Measurements from ENCODE around the gene TM2D1.
"Not testable (repeated sequence)": the region's sequence is repeated elsewhere in the genome, so short reads cannot be mapped to it uniquely, and the experiment has no call there.

The TM2D1 gene

GRCh38 chr1:61711969-61712368, 13.0 kb downstream of the TM2D1 start:
- DNase-seq, result no peak

- DNase-seq, result not testable (repeated sequence)
Observed at GRCh38 chr1:61711257-61711656, 13.7 kb downstream of the TM2D1 start.

- DNase-seq, result no peak
Observed at GRCh38 chr1:61709908-61710289, 15.0 kb downstream of the TM2D1 start.

DNA sequence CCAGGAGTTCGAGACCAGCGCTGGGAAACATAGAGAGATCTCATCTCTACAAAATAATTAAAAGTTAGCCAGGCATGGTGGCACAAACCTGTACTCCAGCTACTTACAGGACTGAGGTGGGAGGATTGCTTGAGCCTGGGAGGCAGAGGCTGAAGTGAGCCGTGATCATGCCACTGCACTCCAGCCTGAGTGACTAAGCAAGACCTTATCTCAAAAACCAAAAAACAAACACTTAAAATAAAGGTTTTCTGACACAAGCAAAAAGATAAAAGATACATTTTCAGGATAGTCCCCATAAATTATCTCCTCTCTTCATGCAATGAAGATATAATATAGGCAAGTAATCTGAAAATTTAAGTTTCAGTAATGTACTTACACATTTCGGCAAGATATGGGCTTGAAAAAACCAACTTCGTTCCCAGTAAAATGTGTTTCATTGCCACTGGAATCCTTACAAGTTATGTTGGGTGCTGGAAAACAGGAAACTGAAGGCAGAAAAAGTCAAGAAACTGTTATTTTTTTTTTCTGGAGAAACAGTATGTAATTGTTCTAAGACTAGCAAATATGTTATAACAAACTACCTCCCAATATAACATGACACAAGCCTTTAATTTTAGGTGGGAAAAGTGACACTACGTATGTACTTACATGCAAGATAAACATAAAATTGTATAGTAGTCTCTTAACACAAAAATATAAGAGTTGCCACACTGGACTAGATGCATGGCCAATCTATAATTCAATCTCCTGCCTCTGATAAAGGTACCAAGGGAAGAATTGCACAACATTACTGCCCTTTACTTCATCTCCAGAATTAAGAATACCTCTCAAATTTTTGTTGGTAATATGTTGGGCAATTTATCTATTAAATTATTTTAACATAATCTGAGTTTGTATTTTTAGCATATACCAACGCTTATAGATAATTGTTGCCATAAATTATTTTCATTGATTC, 15.7 kb downstream of the TM2D1 start:
- DNase-seq, result no peak

DNA sequence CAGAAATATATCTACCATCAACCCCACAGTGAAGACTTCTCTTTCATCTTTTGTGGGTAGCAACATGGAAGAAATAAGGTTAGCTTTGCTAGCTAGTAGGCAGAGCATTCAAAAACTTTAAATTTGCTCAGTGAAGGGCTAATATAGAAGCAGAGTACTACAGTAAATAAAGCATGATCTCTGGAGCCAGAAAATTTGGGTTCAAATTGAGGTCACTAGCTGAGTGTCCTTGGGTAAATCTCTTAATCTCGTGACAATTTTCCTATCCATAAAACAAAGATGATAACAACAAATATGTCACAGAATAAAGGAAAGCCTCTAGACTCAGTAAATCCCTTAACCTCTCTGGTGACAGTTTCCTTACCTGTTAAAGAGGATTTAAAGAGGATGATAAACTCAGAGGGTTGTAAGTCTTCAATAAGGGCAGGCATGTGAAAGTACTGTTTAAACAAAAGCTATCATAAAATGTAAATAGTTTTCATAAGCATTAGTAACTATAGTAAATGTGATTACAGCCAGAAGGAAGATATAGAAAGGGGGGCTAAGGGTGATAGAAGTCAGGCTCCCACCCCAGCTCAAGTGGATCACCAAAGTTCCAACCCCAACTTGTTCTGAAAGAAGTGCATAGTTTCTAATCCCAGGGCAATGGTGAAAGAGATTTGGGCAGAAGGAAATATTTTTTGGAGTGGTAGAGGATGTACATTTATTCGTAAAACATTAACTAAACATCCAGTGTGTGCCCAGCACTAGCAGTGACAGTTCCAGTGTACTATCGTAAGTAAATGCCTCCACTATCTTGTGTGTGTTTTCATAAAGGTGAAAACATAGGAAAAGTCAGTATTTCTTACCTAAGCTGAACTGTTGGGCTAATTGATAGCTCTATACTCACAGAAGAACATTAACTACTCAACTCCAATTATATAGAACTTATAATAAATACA, 24.8 kb downstream of the TM2D1 start:
- DNase-seq, result no peak

DNA sequence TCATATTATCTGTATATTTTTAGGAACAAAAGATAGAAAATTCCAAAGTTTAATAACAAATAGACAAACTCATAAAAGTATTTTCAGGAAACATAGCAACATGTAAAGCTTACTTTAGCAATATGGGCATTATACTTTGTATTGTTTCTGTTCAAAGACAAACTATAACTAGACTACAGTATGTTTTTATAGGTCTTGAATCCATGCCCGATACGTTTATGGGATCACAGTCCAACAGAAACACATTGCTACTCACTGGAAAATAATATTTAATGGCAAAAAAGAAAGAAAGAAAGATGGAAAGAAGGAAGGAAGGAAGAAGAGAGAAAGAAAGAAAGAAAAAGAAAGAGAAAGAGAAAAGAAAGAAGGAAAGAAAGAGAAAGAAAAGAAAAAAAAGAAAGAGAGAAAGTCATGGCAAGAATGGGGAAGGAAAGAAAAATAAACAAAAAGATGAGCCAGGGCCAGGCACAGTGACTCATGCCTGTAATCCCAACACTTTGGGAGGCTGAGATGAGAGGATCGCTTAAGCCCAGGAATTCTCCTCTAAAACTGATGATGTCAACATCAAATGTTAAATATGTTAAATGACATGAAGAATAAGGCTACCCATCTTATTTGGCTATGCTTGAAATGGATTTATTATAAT, 32.7 kb downstream of the TM2D1 start:
- no peak for DNase-seq

DNA sequence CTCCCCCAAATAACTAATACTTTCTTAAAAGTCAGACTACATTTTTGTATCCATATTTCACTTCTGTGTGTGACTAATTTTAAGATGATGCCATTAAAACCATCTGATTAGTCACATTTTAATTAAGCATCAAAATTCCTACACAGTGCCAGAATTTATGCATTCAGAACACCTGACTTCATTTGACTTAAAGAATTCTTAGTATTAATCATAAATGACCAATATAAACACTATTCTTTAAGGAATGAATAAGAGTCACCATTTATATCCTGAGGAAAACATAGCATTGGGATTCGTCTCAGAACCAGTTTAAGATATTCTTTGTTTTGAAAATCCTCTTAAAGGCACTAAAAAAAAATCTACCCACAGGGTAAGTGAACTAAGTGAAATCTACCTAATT, 37.0 kb downstream of the TM2D1 start:
- no peak for DNase-seq

- DNase-seq, result no peak
Observed at GRCh38 chr1:61682891-61683290, 42.0 kb downstream of the TM2D1 start.

- DNase-seq, result no peak
Observed at GRCh38 chr1:61680500-61680899, 44.4 kb downstream of the TM2D1 start.

DNA sequence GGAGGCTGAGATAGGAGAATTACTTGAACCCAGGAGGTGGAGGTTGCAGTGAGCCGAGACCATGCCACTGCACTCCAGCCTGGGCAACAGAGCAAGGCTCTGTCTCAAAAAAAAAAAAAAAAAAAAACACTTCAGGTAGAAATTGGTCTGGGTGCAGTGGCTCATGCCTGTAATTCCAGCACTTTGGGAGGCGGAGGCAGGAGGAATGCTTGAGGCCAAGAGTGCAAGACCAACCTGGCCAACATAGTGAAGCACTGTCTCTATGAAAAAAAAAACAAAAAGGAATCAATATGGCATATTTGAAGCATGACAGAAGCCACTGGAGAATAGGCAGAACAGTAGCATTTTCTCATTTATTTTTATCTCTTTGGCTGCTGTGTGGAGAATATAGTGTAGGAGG, 48.1 kb downstream of the TM2D1 start:
- DNase-seq, result not testable (repeated sequence)

- no peak for DNase-seq
Observed at GRCh38 chr1:61674221-61674620, 50.7 kb downstream of the TM2D1 start.

DNA sequence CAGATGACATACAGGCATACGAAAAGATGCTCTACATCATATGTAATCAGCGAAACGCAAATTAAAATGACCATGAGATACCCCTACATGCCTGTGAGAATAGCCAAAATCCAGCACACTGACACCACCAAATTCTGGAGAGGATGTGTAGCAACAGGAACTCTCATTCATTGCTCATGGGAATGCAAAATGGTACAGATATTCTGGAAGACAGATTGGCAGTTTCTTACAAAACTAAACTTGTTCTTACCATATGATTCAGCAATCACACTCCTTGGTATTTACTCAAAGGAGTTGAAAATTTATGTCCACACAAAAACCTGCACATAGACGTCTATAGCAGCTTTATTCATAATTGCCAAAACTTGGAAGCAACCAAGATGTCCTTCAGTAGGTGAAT, 52.6 kb downstream of the TM2D1 start:
- DNase-seq, result no peak

DNA sequence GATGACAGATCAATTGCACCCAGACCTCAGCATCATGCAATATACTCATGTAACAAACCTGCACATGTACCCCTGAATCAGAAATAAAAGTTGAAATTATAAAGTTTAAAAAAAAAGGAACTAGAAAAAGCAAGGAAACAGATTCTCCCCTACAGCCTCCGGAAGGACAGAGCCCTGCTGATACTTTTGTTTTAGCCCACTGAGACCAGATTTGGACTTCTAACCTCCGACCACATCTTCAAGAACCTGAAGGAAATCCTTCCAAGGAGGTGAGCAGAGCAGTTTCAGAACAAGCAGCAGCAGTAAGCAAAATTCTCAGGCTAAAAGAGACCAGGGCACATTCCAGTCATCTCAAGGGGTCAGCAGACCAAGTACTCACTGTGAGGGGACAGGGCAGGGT, 54.5 kb downstream of the TM2D1 start:
- no peak for DNase-seq

DNA sequence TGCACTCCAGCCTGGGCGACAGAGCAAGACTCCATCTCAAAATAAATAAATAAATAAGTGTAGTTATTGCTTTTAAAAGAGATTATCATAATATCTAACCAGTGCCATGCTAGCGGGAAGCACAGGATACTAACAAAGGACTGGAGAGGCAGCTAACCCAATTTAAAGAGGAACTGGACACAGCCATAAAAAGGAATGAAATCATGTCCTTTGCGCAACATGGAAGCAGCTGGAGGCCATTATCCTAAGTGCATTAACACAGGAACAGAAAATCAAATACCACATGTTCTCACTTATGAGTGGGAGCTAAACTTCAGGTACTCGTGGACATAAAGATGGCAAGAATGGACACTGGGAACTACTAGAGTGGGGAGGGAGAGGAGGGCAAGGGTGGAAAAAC, 54.9 kb downstream of the TM2D1 start:
- no peak for DNase-seq

- no peak for DNase-seq
Observed at GRCh38 chr1:61659061-61659460, 65.9 kb downstream of the TM2D1 start.

DNA sequence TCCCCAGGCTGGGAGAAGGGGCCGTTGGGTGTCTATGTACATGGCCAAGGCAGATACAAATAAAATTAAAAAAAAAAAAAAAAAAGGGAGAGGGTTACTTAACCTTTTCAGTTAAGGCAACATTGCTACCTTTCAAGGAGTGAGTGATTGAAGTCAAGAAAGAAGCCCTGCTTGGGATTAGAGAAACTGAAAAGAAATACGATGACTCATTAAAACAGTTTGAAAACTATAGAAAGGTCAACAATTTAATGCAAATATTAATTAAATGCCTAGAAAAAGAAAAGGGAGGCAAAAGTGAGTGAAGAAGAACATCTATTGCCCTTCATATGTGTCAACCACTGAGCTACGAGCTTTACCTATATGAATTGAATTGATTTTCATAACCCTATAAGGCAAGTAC, 69.5 kb downstream of the TM2D1 start:
- DNase-seq, result no peak

DNA sequence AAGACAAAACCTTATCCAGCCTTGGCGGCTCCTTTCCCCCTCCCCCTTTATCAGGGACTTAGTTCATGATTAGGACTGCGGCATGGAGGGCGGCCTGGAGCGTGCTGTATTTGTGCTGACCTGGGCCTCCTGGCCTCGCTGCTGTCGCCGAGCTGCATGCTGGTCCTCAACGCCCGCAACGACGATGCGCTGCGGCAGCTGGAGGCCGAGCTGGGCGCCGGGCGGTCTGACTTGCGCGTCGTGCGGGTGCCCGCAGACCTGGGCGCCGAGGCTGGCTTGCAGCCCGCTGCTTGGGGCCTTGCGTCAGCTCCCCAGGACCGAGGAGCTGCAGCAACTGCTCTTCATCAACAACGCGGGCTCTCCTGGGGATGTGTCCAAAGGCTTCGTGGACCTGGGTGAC, 70.9 kb downstream of the TM2D1 start:
- no peak for DNase-seq

GRCh38 chr1:61648983-61649742, 75.8 kb downstream of the TM2D1 start:
- DNase-seq, result no peak

DNA sequence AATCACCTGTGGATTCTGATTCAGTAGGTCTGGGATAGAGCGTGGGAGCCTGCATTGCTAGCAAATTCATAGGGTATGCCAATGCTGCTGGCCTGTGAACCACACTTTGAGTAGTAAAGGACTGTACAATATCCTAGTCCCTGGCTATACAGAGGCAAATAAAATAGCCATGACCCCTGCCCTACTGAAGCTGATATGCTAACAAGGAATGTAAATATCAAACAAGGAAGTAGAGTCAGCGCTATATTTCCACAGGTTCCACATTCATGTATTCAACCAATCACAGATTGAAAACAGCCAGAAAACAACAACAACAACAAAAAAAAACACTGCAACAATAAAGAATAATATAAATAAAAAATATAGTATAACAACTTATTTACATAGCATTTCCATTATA, 77.8 kb downstream of the TM2D1 start:
- no peak for DNase-seq

GRCh38 chr1:61645476-61645875, 79.5 kb downstream of the TM2D1 start:
- no peak for DNase-seq

- no peak for DNase-seq
Observed at GRCh38 chr1:61644303-61644702, 80.6 kb downstream of the TM2D1 start.

GRCh38 chr1:61642475-61643232, 82.3 kb downstream of the TM2D1 start:
- peak; percentile 56 for DNase-seq
